GM23338 (cell line): Measurements from ENCODE around the gene MAGI1. TPM values are rescaled to one million over a fixed set of nuclear protein-coding genes. Genes with fewer than 3 reads are reported as not detected.

Source experiments
- ATAC-seq: fragments of 200-7000 bp; cut with Tn5 transposase; 3 replicates; pipeline ENCODE4 v1.9.1; 2020
- DNase-seq: peaks from one replicate; pipeline ENCODE4 v3.0.0-alpha.2; 2015; ENCODE audit warnings: low spot score
- H2AFZ ChIP-seq: fragments of 200-600 bp; sonication (generic); 2 replicates; pipeline ENCODE4 v1.8.0; 2016; ENCODE audit warnings: antibody characterized with exemption, mild to moderate bottlenecking, moderate library complexity
- H3F3A ChIP-seq: fragments of 200-600 bp; sonication (generic); replicated peaks from 2 replicates; pipeline ENCODE4 v1.8.0; 2017; ENCODE audit warnings: antibody characterized with exemption, mixed run types, low read depth
- H3K27ac ChIP-seq: fragments of 200-600 bp; sonication (generic); 2 replicates; pipeline ENCODE4 v1.6.1; 2016; ENCODE audit warnings: low read depth
- H3K27me3 ChIP-seq: fragments of 200-600 bp; sonication (generic); 2 replicates; pipeline ENCODE4 v1.8.0; 2016; ENCODE audit warnings: mild to moderate bottlenecking, mixed run types, moderate library complexity; ENCODE audit not compliant: insufficient read depth
- H3K36me3 ChIP-seq: fragments of 200-600 bp; sonication (generic); 2 replicates; pipeline ENCODE4 v1.8.0; 2016; ENCODE audit warnings: mild to moderate bottlenecking; ENCODE audit not compliant: insufficient read depth
- H3K4me1 ChIP-seq: fragments of 200-600 bp; sonication (generic); 2 replicates; pipeline ENCODE4 v1.8.0; 2016; ENCODE audit warnings: mild to moderate bottlenecking, moderate library complexity; ENCODE audit not compliant: insufficient read depth
- H3K4me2 ChIP-seq: fragments of 200-600 bp; sonication (generic); 2 replicates; pipeline ENCODE4 v1.7.1; 2017; ENCODE audit warnings: mixed run types
- H3K4me3 ChIP-seq: fragments of 200-600 bp; sonication (generic); 2 replicates; pipeline ENCODE4 v1.6.1; 2016; ENCODE audit warnings: mixed run types
- H3K79me2 ChIP-seq: fragments of 200-600 bp; sonication (generic); replicated peaks from 2 replicates; pipeline ENCODE4 v1.8.0; 2017; ENCODE audit warnings: mild to moderate bottlenecking; ENCODE audit not compliant: insufficient read depth
- H3K9me2 ChIP-seq: fragments of 200-600 bp; sonication (generic); 2 replicates; pipeline ENCODE4 v1.8.0; 2017; ENCODE audit not compliant: insufficient read depth
- H4K20me1 ChIP-seq: fragments of 200-600 bp; sonication (generic); replicated peaks from 2 replicates; pipeline ENCODE4 v1.8.0; 2017; ENCODE audit warnings: mild to moderate bottlenecking; ENCODE audit not compliant: insufficient read depth
- H3K27ac Mint-ChIP-seq: 2 replicates; pipeline ENCODE4 v1.8.0; 2020; ENCODE audit warnings: inconsistent platforms, mild to moderate bottlenecking, moderate library complexity, mixed read lengths
- H3K27me3 Mint-ChIP-seq: 3 replicates; pipeline ENCODE4 v1.8.0; 2022; ENCODE audit warnings: low read depth, mild to moderate bottlenecking, moderate library complexity, mixed read lengths, inconsistent platforms; ENCODE audit not compliant: insufficient read depth, poor library complexity
- H3K36me3 Mint-ChIP-seq: 3 replicates; pipeline ENCODE4 v1.8.0; 2021; ENCODE audit warnings: low read depth, mild to moderate bottlenecking, inconsistent platforms, moderate library complexity, mixed read lengths
- H3K4me1 Mint-ChIP-seq: 3 replicates; pipeline ENCODE4 v1.8.0; 2020; ENCODE audit warnings: mild to moderate bottlenecking, inconsistent platforms, mixed read lengths
- H3K4me3 Mint-ChIP-seq: 3 replicates; pipeline ENCODE4 v1.8.0; 2021; ENCODE audit warnings: moderate library complexity, mild to moderate bottlenecking, inconsistent platforms, mixed read lengths
- H3K9me3 Mint-ChIP-seq: 3 replicates; pipeline ENCODE4 v1.8.0; 2020; ENCODE audit warnings: moderate library complexity, mild to moderate bottlenecking, inconsistent platforms, mixed read lengths
- ETS1 ChIP-seq: IDR thresholded peaks from 2 replicates; pipeline ENCODE4 v1.6.1; 2016; ENCODE audit warnings: antibody characterized with exemption
- JUNB ChIP-seq: IDR thresholded peaks from one replicate; pipeline ENCODE4 v1.6.1; 2016; ENCODE audit warnings: antibody characterized with exemption; ENCODE audit not compliant: unreplicated experiment
- NANOG ChIP-seq: IDR thresholded peaks from 2 replicates; pipeline ENCODE4 v1.6.1; 2016; ENCODE audit warnings: antibody characterized with exemption, borderline replicate concordance
- POLR2AphosphoS5 ChIP-seq: IDR thresholded peaks from 2 replicates; pipeline ENCODE4 v1.6.1; 2016; ENCODE audit warnings: antibody characterized with exemption, low read depth
- STAT1 ChIP-seq: IDR thresholded peaks from one replicate; pipeline ENCODE4 v1.6.1; 2016; ENCODE audit warnings: antibody characterized with exemption; ENCODE audit not compliant: unreplicated experiment
- ZNF114 ChIP-seq: fragments of 250-450 bp; sonication (Bioruptor Pico); IDR thresholded peaks from 2 replicates; pipeline ENCODE4 v1.5.0; 2020; ENCODE audit warnings: mild to moderate bottlenecking, moderate library complexity
- ZNF462 ChIP-seq: fragments of 250-450 bp; sonication (Bioruptor Pico); IDR thresholded peaks from 2 replicates; pipeline ENCODE4 v1.5.0; 2020; ENCODE audit warnings: mild to moderate bottlenecking, moderate library complexity
- polyA plus RNA-seq: library from polyadenylated mRNA; unstranded; fragments of >200 nt; fragmentation: Nextera tagmentation; extraction: Ambion mirVana; gene quantifications from 2 replicates; pipeline ENCODE4 v1.2.1, GENCODE V29; 2016
- total RNA-seq: library from RNA; depleted of rRNA; stranded (reverse); fragments of >200 nt; shearing (Covaris generic); gene quantifications from 2 replicates; pipeline ENCODE4 v1.2.3, GENCODE V29; 2014

MAGI1 gene
- total and polyA plus RNA-seq, 2 experiments from 2014 or later, result 27.4 to 71.2 TPM

GRCh38 chr3:65600888-65601287 lies 437.8 kb downstream of the MAGI1 start:
- Mint-ChIP-seq H3K9me3 (no peaks in the 10 kb centered on the region), H3K4me3 (no peak overlapping the region), H3K36me3 (no peaks in the 10 kb centered on the region), H3K27ac (no peak overlapping the region), H3K4me1 (peaks cover 41% of the 10 kb centered on the region), H3K27me3 (peaks cover 4% of the 10 kb centered on the region)
- Histone ChIP-seq H3K79me2 (peaks cover 17% of the 10 kb centered on the region), H3K4me2 (no peak overlapping the region), H3K36me3 (no peaks in the 10 kb centered on the region), H3K4me3 (no peak overlapping the region), H3K4me1 (peaks cover 35% of the 10 kb centered on the region), H3K9me2 (no peaks in the 10 kb centered on the region), H4K20me1 (no peaks in the 10 kb centered on the region), H3K27me3 (no peaks in the 10 kb centered on the region), H3F3A (0 out of 2 replicates have a peak, but pooled peaks cover 2% of the 10 kb centered on the region), H2AFZ (no peak overlapping the region), H3K27ac (no peak overlapping the region)
- no peak for ATAC-seq
- no peak for DNase-seq
- TF ChIP-seq STAT1, result no peak
- no peak for TF ChIP-seq JUNB

- no peaks in the 10 kb centered on the region for H3K9me3 Mint-ChIP-seq
These were observed 440.7 kb downstream of the MAGI1 start for GRCh38 chr3:65597952-65598413.

More at GRCh38 chr3:65597952-65598413, 440.7 kb downstream of the MAGI1 start:
- Histone ChIP-seq H3K36me3 (no peaks in the 10 kb centered on the region), H3K27me3 (no peaks in the 10 kb centered on the region), H3K4me2 (peak overlapping the region; percentile 85), H3K79me2 (peaks cover 45% of the 10 kb centered on the region), H3F3A (0 out of 2 replicates have a peak, but pooled peaks cover 2% of the 10 kb centered on the region), H3K9me2 (no peaks in the 10 kb centered on the region), H3K4me1 (peaks cover 49% of the 10 kb centered on the region), H4K20me1 (no peaks in the 10 kb centered on the region), H3K4me3 (peak overlapping the region; percentile 72), H2AFZ (no peak overlapping the region), H3K27ac (peak overlapping the region; percentile 100)
- ATAC-seq, result peak; percentile 77
- TF ChIP-seq POLR2AphosphoS5 (peak; percentile 60), ZNF462 (CRISPR knock-in tag) (no peak), ZNF114 (no peak), NANOG (peak; percentile 5; the same call in 1 of the 2 replicates), ETS1 (no peak)
- no peaks in the 10 kb centered on the region for H3K36me3 Mint-ChIP-seq
- peak overlapping the region; percentile 84 for H3K4me3 Mint-ChIP-seq
- peaks cover 56% of the 10 kb centered on the region for H3K4me1 Mint-ChIP-seq
- peak overlapping the region; percentile 98 for H3K27ac Mint-ChIP-seq
- H3K27me3 Mint-ChIP-seq, result peaks cover 4% of the 10 kb centered on the region
- peak; percentile 92 for DNase-seq
